Measurements from ENCODE around the gene TSPAN8. TPM values are rescaled to one million over a fixed set of nuclear protein-coding genes. Genes with fewer than 3 reads are reported as not detected.

The TSPAN8 gene
- total RNA-seq, 4 donors from 2014 or later, result 0.29 to 16.3 (median 1.6) TPM

GRCh38 chr12:71130521-71131069 is 27.2 kb downstream of the TSPAN8 start:
- intact Hi-C loops (cut with DNase I; ENCODE audit: low total_unique reads), result no loop called here
- no peak overlapping the region for H3K4me3 ChIP-seq
- no peaks in the 10 kb centered on the region for H3K9me3 ChIP-seq
- H3K27me3 ChIP-seq, result no peaks in the 10 kb centered on the region
- H3K27ac ChIP-seq, result no peak overlapping the region
- H3K4me1 ChIP-seq, result no peaks in the 10 kb centered on the region
- no peak for DNase-seq
- TF ChIP-seq POLR2A (IDR thresholded peaks at IDR 0.05) (no peak), CTCF (IDR thresholded peaks at IDR 0.05) (no peak)
- H3K36me3 ChIP-seq, result no peaks in the 10 kb centered on the region

- H3K27ac ChIP-seq, result no peak overlapping the region
- H3K36me3 ChIP-seq, result no peaks in the 10 kb centered on the region
- H3K4me3 ChIP-seq, result no peak overlapping the region
- TF ChIP-seq POLR2A (IDR thresholded peaks at IDR 0.05) (no peak), CTCF (IDR thresholded peaks at IDR 0.05) (no peak)
- DNase-seq, result no peak
- no peaks in the 10 kb centered on the region for H3K9me3 ChIP-seq
- intact Hi-C loops (cut with DNase I; ENCODE audit: low total_unique reads), result no loop called here
- H3K4me1 ChIP-seq, result no peaks in the 10 kb centered on the region
- no peaks in the 10 kb centered on the region for H3K27me3 ChIP-seq
Measured at GRCh38 chr12:71129364-71129763, 28.4 kb downstream of the TSPAN8 start.

- H3K27me3 ChIP-seq, result no peaks in the 10 kb centered on the region
- H3K36me3 ChIP-seq, result no peaks in the 10 kb centered on the region
- no peaks in the 10 kb centered on the region for H3K9me3 ChIP-seq
- H3K27ac ChIP-seq, result no peak overlapping the region
- H3K4me1 ChIP-seq, result no peaks in the 10 kb centered on the region
- H3K4me3 ChIP-seq, result no peak overlapping the region
- DNase-seq, result no peak
- TF ChIP-seq CTCF (IDR thresholded peaks at IDR 0.05) (no peak), POLR2A (IDR thresholded peaks at IDR 0.05) (no peak)
- intact Hi-C loops (cut with DNase I; ENCODE audit: low total_unique reads), result no loop called here
Measured at GRCh38 chr12:71128191-71128788, 29.5 kb downstream of the TSPAN8 start.

GRCh38 chr12:71125949-71126348 is 31.9 kb downstream of the TSPAN8 start:
- H3K9me3 ChIP-seq, result no peaks in the 10 kb centered on the region
- no peak for DNase-seq
- no peaks in the 10 kb centered on the region for H3K4me1 ChIP-seq
- H3K36me3 ChIP-seq, result no peaks in the 10 kb centered on the region
- no peak overlapping the region for H3K27ac ChIP-seq
- no peak overlapping the region for H3K4me3 ChIP-seq
- H3K27me3 ChIP-seq, result no peaks in the 10 kb centered on the region
- intact Hi-C loops (cut with DNase I; ENCODE audit: low total_unique reads), result no loop called here
- no peak for TF ChIP-seq POLR2A (IDR thresholded peaks at IDR 0.05)
- TF ChIP-seq CTCF (IDR thresholded peaks at IDR 0.05), result no peak

GRCh38 chr12:71125515-71125914 is 32.3 kb downstream of the TSPAN8 start:
- Histone ChIP-seq H3K36me3 (no peaks in the 10 kb centered on the region), H3K4me1 (no peaks in the 10 kb centered on the region), H3K27ac (no peak overlapping the region), H3K9me3 (no peaks in the 10 kb centered on the region), H3K27me3 (no peaks in the 10 kb centered on the region), H3K4me3 (no peak overlapping the region)
- intact Hi-C loops (cut with DNase I; ENCODE audit: low total_unique reads), result no loop called here
- no peak for TF ChIP-seq CTCF (IDR thresholded peaks at IDR 0.05)
- TF ChIP-seq POLR2A (IDR thresholded peaks at IDR 0.05), result no peak
- DNase-seq, result no peak
